T47D (cell line): ENCODE data around the gene VPS13A.
"Not testable (repeated sequence)": the region's sequence is repeated elsewhere in the genome, so short reads cannot be mapped to it uniquely, and the experiment has no call there.

Experiments
- DNase-seq, 2 experiments: peaks; one replicate each; pipeline versions ENCODE4 v3.0.0 to v3.0.0-alpha.2; 2011 to 2012; ENCODE audit warnings: low read depth in 1 of 2, low spot score in 1 of 2
- JUND ChIP-seq: IDR thresholded peaks from 2 replicates; pipeline ENCODE4 v1.6.1; 2012; ENCODE audit warnings: low read depth
- in situ Hi-C: cut with HindIII; loops from 2 replicates; pipeline ENCODE4 v1.10.0; 2016; ENCODE audit warnings: low sequenced_read_pairs, low pct_unique_long_range_greater_than_20kb

Gene VPS13A

GRCh38 chr9:77384406-77384805 lies 207.1 kb downstream of the VPS13A start:
- DNase-seq, result no peak
- no peak for TF ChIP-seq JUND
- in situ Hi-C loops, result no loop called here

GRCh38 chr9:77386187-77386586 lies 208.9 kb downstream of the VPS13A start:
- no peak for DNase-seq
- in situ Hi-C loops, result no loop called here
- TF ChIP-seq JUND, result no peak

DNA sequence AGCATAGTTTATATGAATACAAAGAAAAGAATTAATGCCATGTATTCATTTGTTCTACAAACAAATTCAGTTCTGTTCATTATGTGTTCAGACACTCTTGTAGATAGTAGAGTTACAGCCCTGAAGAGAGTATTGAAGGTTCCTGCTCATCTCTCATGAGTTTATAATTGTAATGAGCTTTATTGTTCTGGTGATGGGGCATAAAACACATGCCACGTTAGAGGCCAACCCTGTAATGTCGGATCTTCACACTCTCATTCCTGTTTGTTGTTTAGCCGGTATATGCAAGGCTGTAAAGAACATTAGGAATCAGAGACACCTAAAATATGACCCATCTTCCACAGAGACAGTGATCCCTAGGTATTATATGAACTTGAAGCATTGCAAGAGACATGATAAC lies 214.5 kb downstream of the VPS13A start:
- in situ Hi-C loops, result no loop called here
- TF ChIP-seq JUND, result no peak
- DNase-seq, result no peak

- no peak for TF ChIP-seq JUND
- in situ Hi-C loops, result no loop called here
- no peak for DNase-seq
Observed at GRCh38 chr9:77392328-77392727, 215.0 kb downstream of the VPS13A start.

GRCh38 chr9:77398581-77398980 lies 221.2 kb downstream of the VPS13A start:
- in situ Hi-C loops, DNase-seq: not testable (repeated sequence)

DNA sequence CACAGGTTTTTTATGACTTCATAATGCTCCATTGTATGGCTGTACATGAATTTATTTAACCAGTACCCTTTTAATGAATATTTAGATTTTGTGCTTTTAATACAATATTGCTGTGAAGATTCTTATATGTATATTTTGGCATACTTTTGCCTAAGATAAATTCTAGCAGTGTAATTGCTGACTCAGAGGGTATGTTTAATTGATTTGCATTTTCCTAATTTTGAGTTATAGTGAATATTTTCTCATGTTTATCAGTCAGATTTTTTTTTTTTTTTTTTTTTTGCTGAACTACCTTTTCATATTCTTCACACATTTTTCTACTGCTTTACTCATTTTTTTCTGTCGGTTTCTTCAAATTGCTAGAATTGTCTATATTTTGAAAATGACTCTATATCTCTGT lies 222.6 kb downstream of the VPS13A start:
- in situ Hi-C loops, result no loop called here
- TF ChIP-seq JUND, result no peak
- DNase-seq, result no peak

DNA sequence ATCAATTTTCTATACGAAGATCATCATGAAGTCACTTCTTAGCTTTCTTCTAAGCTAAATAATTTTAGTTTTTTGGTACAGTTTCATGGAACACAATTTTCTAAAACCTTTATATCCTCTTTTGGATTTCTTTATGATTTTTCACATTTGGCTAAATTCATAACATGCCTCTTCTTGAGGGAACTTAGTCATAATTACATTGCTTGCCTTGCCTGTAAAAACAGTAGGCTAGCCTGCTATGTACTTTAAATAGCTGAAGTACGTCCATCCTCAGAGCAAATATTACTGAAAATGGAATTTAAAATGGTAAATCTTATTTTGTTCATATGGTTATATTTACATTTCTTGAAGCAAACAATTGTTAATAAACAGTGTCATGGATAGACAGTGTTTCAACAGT lies 225.0 kb downstream of the VPS13A start:
- no peak for TF ChIP-seq JUND
- in situ Hi-C loops, result no loop called here
- DNase-seq, result no peak

DNA sequence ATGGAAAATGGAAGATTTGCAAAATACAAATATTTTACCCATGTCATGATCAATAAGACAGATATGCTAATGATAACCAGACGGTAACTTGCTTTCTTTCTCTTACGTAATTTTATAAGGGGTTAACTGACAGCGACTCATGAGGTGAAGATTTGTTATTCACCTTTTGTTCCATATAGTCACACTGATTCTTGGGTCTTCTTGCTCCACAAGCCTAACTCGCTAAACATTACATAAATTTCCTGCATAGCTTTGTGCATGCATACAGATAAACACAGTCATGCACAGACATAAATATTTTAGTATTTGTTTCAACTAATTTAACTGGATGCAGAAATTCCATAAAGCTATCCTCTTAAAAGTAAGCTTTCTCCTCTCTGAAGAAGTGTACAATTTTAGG lies 225.9 kb downstream of the VPS13A start:
- no peak for DNase-seq
- no peak for TF ChIP-seq JUND
- in situ Hi-C loops, result no loop called here

- in situ Hi-C loops, DNase-seq: not testable (repeated sequence)
Observed at GRCh38 chr9:77408521-77408920, 231.2 kb downstream of the VPS13A start.

DNA sequence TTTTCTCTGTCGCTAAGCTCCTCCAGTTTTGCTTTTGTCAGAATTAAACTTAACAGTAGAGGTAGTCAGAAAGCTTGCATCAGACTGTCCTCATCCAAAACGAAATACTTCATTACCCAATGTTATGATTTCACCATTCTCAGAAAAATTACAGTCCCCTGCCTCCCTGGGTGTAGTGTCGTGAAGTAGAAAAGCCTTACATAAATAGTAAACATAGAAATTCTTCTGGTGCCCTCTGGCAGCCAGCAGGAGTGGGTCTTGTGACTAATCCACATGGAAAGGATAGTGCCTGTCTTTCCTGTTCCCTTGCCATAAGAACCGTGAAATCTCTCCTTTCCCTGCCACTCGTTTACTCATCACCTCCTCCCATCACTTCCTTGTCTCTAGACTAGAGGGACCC lies 240.2 kb downstream of the VPS13A start:
- in situ Hi-C loops, result no loop called here
- no peak for TF ChIP-seq JUND
- DNase-seq, result peak in 1 of 2 experiments; percentile 18

GRCh38 chr9:77418226-77418625 lies 240.9 kb downstream of the VPS13A start:
- in situ Hi-C loops, result no loop called here
- no peak for TF ChIP-seq JUND
- DNase-seq, result no peak

DNA sequence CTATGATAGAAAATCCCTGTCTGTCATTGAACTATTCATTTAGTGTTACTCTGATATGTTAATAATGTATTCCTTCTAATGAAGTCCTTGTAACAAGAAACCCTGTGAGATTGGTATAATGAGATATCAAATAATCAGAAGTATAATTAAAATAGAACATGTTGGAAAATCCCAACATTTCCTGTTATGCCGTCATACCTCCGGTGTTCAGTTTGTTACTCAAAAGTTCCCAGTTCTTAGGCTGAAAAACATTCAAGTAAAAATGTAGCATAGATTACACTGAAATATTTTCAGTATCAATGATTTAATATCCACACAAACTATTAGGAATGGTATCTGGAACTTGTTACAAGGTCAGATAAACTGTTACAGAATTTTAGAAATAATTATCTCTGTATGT lies 243.3 kb downstream of the VPS13A start:
- no peak for TF ChIP-seq JUND
- no peak for DNase-seq
- in situ Hi-C loops, result no loop called here

DNA sequence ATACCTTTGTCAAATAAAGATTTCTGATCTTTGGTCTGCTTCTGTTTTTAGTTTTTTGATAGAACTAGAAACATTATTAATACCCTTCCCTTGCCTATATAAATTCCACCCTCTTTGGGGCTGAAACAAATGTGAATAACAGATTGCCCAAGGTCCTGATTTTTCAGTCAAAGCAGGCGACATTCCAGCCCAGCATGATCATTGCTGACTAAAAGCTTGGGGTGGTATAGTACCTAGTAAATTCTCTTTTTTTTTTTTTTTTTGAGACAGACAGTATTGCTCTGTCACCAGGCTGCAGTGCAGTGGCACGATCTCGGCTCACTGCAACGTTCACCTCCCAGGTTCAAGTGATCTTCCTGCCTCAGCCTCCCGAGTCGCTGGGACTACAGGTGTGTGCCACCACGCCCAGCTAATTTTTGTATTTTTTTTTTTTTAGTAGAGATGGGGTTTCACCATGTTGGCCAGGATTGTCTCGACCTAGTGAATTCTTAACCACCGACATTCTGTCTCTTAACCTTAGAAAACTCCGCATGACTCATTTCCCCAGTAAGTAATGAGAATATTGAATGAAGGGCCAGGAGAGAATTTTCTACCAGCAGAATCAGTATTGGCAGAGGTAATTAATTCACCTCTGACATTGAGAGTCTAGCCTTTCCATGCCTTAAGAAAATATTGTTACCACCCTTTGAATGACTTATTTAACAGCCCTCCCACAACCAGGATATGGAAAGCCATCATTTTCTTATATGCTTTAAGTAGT lies 244.4 kb downstream of the VPS13A start:
- in situ Hi-C loops, result no loop called here
- no peak for DNase-seq
- TF ChIP-seq JUND, result no peak

DNA sequence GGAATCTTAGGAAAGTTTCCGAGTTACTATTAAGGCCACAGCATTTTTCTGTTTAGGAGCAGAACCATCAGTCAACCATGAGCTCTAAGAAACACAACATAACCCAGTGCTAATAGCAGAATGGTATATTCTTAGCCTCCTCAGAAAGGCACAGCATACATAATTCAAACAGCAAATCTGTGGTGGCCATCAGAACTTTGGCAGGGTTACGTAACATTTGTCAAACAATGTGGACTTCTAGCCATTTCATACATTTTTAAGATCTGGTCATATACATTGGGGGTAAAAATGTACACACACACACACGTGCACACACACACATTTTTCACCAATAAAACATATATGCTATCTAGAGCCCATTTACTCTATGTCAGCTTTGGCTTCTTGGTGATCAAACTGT lies 245.6 kb downstream of the VPS13A start:
- TF ChIP-seq JUND, result no peak
- DNase-seq, result no peak
- in situ Hi-C loops, result no loop called here
